HTR-8/SVneo (cell line): ENCODE data around the gene TNFSF13B.
"Not testable (repeated sequence)": the region's sequence is repeated elsewhere in the genome, so short reads cannot be mapped to it uniquely, and the experiment has no call there.

Experiments used
- DNase-seq: peaks from one replicate; pipeline ENCODE4 v3.0.0; 2011; ENCODE audit warnings: low spot score, mixed read lengths; ENCODE audit not compliant: insufficient read length
- FAIRE-seq: peaks from 2 replicates; lab custom pipeline; 2011; peaks lifted over from hg19 to GRCh38; lab: Jason Lieb, UNC

Gene TNFSF13B

DNA sequence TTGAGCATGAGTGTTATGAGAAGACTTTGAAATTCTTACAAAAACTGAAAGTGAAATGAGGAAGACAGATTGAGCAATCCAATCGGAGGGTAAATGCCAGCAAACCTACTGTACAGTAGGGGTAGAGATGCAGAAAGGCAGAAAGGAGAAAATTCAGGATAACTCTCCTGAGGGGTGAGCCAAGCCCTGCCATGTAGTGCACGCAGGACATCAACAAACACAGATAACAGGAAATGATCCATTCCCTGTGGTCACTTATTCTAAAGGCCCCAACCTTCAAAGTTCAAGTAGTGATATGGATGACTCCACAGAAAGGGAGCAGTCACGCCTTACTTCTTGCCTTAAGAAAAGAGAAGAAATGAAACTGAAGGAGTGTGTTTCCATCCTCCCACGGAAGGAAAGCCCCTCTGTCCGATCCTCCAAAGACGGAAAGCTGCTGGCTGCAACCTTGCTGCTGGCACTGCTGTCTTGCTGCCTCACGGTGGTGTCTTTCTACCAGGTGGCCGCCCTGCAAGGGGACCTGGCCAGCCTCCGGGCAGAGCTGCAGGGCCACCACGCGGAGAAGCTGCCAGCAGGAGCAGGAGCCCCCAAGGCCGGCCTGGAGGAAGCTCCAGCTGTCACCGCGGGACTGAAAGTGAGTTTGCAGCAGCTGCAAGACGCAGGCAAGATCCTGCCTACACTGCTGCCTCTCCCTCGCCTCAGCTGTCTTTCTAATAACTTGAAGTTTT, at the start of gene TNFSF13B:
TSS of gene TNFSF13B (plus strand) at position 118 of the 728 bp plus-strand sequence. CDS start at position 296, 178 bp downstream.
- FAIRE-seq (no peak), DNase-seq (peak; percentile 2)

GRCh38 chr13:108220041-108220440, 49.5 kb upstream of the TNFSF13B start:
- no peak for DNase-seq
- FAIRE-seq, result no peak

GRCh38 chr13:108223687-108224503, 45.6 kb upstream of the TNFSF13B start:
- DNase-seq (no peak), FAIRE-seq (no peak)

GRCh38 chr13:108225440-108225839, 44.1 kb upstream of the TNFSF13B start:
- DNase-seq (no peak), FAIRE-seq (no peak)

DNA sequence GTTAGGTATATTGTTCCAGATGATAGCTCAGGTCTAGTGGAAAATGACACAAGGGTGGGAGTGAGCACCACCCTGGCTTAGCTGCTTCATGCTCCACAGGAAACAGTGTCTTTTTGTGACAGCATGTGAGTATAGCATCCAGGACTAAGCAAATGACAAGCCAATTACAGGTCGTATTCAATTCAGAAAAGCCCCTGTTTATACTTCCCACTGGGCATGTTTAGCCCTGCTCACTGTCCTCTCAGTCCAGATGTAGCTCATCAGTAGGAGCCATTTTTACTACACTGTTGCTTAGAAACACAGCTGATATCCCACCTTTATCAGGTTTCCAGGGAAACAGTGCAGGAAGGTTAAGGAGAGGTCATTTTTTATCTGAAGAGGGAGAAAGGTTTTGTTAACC, 43.3 kb upstream of the TNFSF13B start:
- no peak for DNase-seq
- no peak for FAIRE-seq

- FAIRE-seq (no peak), DNase-seq (no peak)
These were observed 41.8 kb upstream of the TNFSF13B start for GRCh38 chr13:108227651-108228272.

DNA sequence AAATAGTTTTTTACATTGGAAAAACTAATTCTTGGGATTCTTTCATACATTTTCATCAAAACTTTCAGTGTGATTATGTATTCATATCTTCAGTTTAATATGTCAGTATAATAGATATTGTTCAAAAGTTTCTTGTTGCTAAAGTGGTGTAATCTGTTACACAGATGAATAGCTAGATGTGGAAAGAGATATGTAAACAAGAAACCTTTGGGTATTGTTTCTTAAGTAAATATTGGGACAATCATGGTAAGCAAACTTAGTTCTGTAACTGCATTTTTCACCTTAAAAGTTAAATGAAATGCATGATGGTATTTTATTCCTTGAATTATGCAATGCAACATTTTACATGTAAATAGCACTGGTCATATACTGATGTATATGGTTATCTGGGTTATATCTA, 39.1 kb upstream of the TNFSF13B start:
- no peak for FAIRE-seq
- DNase-seq, result no peak

GRCh38 chr13:108249150-108249549, 20.4 kb upstream of the TNFSF13B start:
- FAIRE-seq (no peak), DNase-seq (no peak)

DNA sequence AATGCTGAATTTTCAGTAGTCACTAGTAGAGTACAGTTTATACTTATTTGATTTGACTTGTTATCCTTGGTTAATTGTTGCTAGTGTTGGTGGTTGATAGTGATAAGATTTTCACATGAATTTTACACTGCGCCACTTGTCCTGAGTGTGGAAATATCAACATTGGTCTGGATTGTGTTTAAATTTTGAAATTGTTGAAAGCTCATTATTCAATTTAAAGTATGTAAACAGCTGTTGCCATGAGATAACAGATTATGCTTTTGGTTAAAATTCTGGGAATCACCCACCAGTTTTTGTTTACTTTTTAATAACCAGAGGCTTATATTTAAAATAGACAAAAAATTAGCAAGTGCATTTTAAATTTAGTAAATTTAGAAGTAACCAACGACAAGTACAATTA, 12.3 kb upstream of the TNFSF13B start:
- DNase-seq, result no peak
- no peak for FAIRE-seq

GRCh38 chr13:108263621-108264355, 5.7 kb upstream of the TNFSF13B start:
- FAIRE-seq (no peak), DNase-seq (no peak)

DNA sequence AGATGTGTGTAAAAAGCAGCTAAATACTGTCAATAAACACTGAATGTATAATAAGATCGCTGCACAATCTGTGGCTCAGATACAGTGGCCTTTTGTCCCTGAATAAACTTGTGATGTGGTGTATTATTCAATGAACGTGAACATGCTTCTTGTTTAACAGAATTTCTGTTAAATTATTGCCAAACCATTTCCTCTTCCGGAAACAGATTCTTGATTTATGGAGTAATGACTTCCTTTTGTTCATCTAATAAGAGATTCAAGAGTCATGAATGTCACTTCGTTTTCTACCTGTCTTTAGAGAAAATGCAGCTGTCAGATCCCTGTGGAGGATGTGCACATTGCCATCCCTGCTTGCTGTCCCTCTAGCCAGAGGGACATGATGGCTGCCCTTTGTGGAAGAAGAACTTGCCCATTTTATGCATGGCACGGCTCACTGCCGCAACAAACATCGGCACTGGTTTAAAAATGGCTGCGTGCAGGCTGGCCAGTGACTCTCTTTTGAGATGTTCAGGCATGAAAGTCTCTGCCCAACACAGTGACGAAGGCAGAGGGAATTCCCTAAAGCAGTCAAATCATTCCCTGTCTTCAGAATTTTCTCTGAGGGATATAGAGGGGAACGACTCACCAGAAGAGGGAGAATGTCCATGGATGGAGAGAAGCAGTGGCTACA, 3.1 kb upstream of the TNFSF13B start:
- DNase-seq (no peak), FAIRE-seq (no peak)

GRCh38 chr13:108267347-108267746, 2.2 kb upstream of the TNFSF13B start:
- FAIRE-seq (no peak), DNase-seq (no peak)

DNA sequence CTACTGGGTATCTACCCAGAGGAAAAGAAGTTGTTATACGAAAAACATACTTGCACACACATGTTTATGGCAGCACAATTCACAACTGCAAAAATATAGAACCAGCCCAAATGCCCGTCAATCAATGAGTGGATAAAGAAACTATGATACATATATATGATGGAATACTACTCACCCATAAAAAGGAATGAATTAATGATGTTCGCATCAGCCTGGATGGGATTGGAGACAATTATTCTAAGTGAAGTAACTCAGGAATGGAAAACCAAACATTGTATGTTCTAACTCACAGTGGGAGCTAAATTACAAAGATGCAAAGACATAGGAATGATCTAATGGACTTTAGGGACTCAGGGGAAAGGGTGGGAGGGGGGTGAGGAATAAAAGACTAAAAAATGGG, 1.7 kb upstream of the TNFSF13B start:
- FAIRE-seq, DNase-seq: not testable (repeated sequence)

DNA sequence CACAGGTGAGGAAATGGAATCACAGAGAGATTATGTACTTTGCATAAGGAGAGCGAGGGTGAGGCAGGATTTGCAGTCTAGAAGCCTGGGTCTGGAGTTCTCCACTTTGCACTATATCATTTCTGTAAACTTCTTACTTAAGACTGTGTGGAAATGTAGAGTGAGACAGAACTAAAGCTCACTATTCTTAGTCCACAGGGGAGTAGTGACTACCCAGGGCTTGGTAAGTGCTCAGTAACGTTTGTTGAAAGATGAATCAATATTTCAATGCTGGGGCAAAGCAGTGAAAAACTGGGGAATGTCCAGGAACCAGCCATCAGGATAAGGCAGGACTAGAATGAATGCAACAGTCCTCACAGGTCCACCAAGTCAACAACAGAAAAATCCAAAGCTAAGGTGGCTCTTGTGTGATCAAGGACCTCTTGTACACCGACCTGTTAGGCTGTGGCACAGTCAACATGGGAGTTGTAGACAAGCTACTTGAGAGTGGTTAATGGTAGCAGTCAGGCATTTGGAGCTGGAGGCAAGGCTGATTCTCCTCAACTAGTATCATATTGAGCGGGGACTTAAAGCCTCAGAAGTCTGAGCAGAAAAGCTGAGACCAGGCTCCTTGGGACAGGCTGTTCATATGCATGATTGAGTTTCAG, 929 bp upstream of the TNFSF13B start:
- DNase-seq (no peak), FAIRE-seq (no peak)

DNA sequence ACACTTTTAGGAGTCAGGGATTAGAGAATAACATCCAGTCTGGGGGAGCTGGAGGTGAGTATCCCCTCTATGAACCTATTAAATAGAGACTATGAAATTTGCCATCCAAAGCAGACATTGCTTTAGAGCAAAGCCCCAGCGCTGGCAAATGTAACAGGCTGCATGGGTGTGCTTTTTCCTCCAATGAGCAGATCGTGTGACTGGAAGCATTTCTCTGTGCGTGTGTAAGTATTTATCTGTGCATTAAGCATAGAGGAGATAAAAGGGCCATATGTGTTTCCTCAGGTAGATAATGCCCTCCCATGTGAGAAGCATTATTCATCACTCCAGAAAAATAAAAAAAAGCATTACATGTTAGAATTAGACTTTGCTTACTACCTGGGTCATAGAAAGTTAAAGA, 924 bp downstream of the TNFSF13B start:
- DNase-seq (no peak), FAIRE-seq (no peak)

GRCh38 chr13:108272333-108272732, 2.8 kb downstream of the TNFSF13B start:
- DNase-seq, result no peak
- FAIRE-seq, result no peak

GRCh38 chr13:108273429-108274118, 4.1 kb downstream of the TNFSF13B start:
- FAIRE-seq, result no peak
- no peak for DNase-seq

GRCh38 chr13:108274718-108275117, 5.2 kb downstream of the TNFSF13B start:
- DNase-seq (no peak), FAIRE-seq (no peak)

DNA sequence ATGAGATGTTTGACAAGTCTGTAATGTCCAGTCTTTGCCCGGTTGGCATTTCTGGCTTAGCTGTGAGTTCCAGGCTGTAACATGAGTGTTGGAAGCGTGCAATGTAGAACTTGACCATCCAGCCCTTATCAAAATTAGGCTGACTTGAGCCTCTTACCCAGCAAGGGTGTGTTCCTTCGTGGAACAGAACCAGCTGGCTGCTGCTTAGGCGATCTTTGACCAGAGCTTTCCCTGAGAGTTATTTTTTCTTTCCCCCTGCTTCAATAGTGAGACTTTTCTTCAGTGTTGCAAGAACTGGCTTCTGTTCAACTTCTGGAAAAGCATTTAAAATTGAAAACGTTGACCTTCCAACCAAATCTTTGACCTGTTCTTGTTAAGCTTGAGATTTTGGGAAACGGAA, 6.5 kb downstream of the TNFSF13B start:
- FAIRE-seq (no peak), DNase-seq (no peak)
